GM12864 (cell line): Measurements from ENCODE around the gene UNKL.

Experiments used
- DNase-seq: peaks from one replicate; pipeline ENCODE4 v3.0.0-alpha.2; 2011; ENCODE audit warnings: low read depth
- H3K4me3 ChIP-seq: 2 replicates; pipeline ENCODE4 v1.5.1; 2011; ENCODE audit warnings: mild to moderate bottlenecking, low read depth, low read length, control low read depth
- TF ChIP-seq, protein P1 (sequence below): IDR thresholded peaks from 2 replicates; pipeline ENCODE4 v1.5.1; 2011; ENCODE audit warnings: low read depth, mild to moderate bottlenecking, moderate library complexity, low read length, control low read depth, inconsistent platforms; ENCODE audit errors: missing control alignments

Gene UNKL

DNA sequence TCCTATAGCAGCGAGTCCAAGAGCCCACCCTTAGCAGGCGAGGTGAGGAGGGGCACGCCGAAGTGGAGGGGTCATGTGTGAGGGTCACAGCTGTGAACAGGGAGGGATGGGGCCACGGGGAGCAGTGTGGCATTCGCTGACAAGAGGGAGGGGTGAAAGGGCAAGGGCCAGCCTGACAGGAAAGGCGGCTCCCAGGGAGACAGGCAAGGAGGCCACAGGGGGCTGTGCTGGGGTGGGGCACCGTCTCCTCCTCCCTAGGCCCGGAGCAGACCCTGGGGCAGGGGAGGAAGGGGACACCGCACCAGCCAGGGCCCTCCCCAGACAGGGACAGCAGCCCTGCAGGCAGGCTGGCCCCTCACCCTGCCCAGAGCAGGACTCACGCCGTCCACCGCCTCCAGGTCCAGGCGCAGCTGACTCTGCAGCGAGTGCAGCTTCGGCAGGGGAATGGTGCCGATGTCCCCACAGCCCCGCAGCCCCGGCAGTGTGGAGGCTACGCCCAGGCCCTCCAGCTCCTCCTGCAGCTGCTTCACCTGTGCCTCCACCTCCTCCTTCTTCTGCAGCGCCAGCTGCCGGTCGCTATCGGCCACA is 47.7 kb downstream of the UNKL start:
- TF ChIP-seq, protein P1, sequence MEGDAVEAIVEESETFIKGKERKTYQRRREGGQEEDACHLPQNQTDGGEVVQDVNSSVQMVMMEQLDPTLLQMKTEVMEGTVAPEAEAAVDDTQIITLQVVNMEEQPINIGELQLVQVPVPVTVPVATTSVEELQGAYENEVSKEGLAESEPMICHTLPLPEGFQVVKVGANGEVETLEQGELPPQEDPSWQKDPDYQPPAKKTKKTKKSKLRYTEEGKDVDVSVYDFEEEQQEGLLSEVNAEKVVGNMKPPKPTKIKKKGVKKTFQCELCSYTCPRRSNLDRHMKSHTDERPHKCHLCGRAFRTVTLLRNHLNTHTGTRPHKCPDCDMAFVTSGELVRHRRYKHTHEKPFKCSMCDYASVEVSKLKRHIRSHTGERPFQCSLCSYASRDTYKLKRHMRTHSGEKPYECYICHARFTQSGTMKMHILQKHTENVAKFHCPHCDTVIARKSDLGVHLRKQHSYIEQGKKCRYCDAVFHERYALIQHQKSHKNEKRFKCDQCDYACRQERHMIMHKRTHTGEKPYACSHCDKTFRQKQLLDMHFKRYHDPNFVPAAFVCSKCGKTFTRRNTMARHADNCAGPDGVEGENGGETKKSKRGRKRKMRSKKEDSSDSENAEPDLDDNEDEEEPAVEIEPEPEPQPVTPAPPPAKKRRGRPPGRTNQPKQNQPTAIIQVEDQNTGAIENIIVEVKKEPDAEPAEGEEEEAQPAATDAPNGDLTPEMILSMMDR = no peak
- H3K4me3 ChIP-seq = no peak overlapping the region
- no peak for DNase-seq

DNA sequence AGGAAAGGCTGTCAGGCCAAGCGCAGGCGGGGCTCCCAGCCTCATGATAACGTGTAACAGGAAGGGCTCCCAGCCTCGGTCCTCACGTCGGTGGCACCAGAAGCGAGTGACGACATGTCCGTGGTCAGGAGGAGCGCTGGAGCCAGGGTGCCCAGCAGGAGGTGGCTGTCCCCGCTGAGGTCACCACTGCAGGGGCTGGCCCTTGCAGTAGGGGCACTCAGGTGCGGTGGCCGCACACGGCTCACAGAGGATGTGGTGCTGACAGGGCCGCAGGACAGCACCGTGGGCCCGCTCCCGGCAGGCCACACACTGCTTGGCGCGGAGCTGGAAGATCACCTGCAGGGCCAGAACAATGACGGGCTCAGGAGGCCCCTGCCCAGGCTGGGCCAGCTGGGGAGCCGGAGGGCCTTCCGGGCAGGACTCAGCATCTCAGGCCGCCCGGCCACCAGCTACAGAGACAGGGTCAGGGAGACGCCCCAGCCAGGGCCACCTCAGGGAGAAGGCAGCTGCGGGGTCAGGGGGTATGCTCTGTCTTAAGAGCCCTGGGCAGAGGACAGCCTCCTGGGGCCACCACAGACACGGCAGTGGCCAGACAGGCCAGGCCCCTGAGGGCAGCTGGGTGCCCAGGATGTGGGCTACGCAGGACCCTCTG is 48.3 kb downstream of the UNKL start:
- TF ChIP-seq, protein P1 = no peak
- no peak for DNase-seq
- no peak overlapping the region for H3K4me3 ChIP-seq

DNA sequence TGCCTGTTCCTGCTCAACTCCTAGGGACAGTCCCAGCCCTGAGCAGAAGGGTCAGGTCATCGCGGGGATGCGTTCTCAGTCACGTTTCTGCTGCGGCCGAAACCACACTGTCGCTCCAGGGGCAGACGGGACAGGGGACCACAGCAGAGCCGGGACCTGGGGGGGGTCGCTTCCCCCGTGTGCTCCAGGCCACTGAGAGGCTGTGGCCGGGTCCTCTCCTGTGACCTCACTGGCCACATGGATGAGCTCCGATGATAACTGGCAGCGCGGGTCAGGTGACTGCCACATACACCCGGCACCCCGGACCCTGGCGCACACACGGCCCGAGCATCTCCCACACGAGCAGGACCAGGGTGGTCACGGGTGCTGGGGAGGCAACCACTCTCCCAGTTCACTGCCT is 50.0 kb downstream of the UNKL start:
- no peak overlapping the region for H3K4me3 ChIP-seq
- TF ChIP-seq, protein P1 = no peak
- no peak for DNase-seq

DNA sequence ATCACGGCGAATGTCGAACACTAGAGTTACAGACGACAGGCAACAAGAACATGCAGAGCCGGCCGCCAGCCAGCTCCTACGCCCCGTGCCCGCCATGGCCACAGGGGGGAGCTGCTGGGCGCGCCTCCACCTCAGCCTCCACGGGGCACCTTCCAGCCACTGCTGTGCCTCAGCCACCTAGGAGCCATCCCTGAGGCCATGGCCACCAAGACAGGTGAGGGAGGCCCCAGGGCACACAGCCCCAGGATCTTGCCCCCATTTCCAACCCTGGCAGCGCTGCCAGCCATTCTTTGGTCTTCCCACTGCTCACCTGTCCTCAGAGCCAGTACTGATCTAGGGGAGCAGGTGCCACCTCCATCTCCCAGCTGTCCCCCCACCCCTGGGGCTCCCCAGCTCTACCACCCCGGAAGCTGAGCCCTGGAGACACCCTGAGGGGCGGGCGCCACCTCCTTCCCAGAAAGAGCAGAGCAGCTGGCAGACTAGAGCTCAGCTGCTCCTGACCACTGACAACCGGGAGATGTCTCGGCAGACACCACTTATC is 50.9 kb downstream of the UNKL start:
- TF ChIP-seq, protein P1 = peak; percentile 86
- DNase-seq = no peak

DNA sequence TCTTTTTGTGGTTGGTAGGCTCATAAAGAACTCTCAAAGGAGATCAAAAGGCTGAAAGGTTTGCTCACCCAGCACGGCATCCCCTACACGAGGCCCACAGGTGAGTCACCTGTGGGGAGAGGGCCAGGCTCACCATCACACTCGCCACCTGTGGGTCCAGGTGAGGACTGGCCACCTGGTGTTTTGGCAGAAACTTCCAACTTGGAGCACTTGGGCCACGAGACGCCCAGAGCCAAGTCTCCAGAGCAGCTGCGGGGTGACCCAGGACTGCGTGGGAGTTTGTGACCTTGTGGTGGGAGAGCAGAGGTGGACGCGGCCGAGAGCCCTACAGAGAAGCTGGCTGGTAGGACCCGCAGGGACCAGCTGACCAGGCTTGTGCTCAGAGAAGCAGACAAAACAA is 51.7 kb downstream of the UNKL start:
- DNase-seq = no peak
- H3K4me3 ChIP-seq = no peak overlapping the region
- TF ChIP-seq, protein P1 = no peak

More for the DNA sequence above, 50.9 kb downstream of the UNKL start:
- no peak overlapping the region for H3K4me3 ChIP-seq

DNA sequence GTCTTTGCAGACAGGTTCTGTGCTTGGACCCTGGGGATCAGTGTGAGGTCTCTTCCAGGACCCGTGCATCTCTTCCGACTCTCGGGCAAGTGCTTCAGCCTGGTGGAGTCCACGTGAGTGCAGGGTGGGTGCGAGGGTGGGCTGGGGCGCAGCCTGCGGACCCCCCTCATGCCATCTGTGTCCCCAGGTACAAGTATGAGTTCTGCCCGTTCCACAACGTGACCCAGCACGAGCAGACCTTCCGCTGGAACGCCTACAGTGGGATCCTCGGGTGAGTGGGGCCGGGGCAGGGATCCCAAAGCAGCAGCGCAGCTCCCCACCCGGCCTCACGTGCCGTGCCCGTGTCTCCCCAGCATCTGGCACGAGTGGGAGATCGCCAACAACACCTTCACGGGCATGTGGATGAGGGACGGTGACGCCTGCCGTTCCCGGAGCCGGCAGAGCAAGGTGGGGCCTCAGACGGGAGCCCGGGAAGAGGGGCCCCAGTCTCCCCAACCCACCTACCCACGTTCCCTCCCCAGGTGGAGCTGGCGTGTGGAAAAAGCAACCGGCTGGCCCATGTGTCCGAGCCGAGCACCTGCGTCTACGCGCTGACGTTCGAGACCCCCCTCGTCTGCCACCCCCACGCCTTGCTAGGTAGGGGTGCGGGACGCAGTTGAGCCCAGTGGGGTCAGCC is 52.7 kb downstream of the UNKL start:
- TF ChIP-seq, protein P1 = no peak

More for the DNA sequence above, 52.7 kb downstream of the UNKL start:
- no peak overlapping the region for H3K4me3 ChIP-seq
- no peak for DNase-seq
